ENCODE data around the gene DNAH14.

DNA sequence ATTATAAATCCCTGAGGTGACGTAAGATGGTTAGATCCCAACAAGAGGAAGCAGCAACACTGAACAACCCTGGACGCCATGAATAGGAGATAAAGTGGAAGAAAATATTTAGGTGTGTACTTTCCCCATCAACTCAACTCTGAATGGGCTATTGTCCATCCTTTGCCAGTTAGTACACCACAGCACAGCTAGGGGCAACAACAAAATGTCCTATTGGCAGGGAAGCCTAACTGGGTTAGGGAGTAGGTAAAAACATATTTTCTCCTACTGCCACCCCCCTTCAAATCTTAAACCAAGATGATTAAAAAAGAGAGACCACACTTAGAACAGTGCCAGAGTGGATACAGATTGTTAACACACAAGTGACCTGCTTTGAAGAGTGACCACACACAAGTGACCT lies 278.3 kb downstream of the DNAH14 start:
- TF ChIP-seq, protein P1, sequence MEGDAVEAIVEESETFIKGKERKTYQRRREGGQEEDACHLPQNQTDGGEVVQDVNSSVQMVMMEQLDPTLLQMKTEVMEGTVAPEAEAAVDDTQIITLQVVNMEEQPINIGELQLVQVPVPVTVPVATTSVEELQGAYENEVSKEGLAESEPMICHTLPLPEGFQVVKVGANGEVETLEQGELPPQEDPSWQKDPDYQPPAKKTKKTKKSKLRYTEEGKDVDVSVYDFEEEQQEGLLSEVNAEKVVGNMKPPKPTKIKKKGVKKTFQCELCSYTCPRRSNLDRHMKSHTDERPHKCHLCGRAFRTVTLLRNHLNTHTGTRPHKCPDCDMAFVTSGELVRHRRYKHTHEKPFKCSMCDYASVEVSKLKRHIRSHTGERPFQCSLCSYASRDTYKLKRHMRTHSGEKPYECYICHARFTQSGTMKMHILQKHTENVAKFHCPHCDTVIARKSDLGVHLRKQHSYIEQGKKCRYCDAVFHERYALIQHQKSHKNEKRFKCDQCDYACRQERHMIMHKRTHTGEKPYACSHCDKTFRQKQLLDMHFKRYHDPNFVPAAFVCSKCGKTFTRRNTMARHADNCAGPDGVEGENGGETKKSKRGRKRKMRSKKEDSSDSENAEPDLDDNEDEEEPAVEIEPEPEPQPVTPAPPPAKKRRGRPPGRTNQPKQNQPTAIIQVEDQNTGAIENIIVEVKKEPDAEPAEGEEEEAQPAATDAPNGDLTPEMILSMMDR (IDR thresholded peaks at IDR 0.05), result no peak
- no peak for TF ChIP-seq POLR2A (IDR thresholded peaks at IDR 0.05)

Measured in uterus (tissue), 2 donors.